ENCODE data around the gene MBD3L5.

- TF ChIP-seq POLR2AphosphoS5 (IDR thresholded peaks at IDR 0.05), result no peak
- TF ChIP-seq, protein P1, sequence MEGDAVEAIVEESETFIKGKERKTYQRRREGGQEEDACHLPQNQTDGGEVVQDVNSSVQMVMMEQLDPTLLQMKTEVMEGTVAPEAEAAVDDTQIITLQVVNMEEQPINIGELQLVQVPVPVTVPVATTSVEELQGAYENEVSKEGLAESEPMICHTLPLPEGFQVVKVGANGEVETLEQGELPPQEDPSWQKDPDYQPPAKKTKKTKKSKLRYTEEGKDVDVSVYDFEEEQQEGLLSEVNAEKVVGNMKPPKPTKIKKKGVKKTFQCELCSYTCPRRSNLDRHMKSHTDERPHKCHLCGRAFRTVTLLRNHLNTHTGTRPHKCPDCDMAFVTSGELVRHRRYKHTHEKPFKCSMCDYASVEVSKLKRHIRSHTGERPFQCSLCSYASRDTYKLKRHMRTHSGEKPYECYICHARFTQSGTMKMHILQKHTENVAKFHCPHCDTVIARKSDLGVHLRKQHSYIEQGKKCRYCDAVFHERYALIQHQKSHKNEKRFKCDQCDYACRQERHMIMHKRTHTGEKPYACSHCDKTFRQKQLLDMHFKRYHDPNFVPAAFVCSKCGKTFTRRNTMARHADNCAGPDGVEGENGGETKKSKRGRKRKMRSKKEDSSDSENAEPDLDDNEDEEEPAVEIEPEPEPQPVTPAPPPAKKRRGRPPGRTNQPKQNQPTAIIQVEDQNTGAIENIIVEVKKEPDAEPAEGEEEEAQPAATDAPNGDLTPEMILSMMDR (IDR thresholded peaks at IDR 0.05), result no peak
- TF ChIP-seq POLR2A (IDR thresholded peaks at IDR 0.05), result no peak
These were observed 11.6 kb upstream of the MBD3L5 start for GRCh38 chr19:7018828-7019227.
